ENCODE results near the gene TDRD3.
A peak's percentile ranks its signal among the peaks of the same experiment; 100 is the strongest.

The TDRD3 gene

DNA sequence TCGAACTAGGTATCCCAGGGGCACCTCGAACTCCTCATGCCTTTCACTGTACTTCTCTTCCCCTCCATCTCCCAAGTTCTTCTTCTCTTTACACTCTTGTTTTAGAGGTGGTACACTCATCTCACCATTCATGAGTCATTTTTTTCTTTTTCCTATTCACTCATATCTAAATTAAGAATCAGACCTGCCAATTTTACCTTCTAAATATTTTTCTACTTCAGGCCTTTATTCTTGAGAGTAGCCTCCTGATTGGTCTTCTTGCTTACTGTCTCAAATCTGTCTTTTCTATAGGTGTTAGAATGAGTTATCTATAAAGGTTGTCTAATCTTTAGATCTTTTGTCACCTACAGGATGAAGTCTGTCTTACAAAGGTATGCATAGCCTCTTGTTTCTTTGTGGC lies 20.7 kb downstream of the TDRD3 start:
- DNase-seq (ENCODE audit: extremely low spot score): no peak
- ChIA-PET CTCF (no interaction called here), POLR2A (no interaction called here)
- TF ChIP-seq BHLHE40 (IDR thresholded peaks at IDR 0.05; ENCODE audit: borderline replicate concordance) (no peak), ZNF384 (IDR thresholded peaks at IDR 0.05) (no peak), CTBP1 (IDR thresholded peaks at IDR 0.05; ENCODE audit: borderline replicate concordance) (no peak), SP1 (IDR thresholded peaks at IDR 0.05) (no peak), L3MBTL2 (conservative IDR thresholded peaks at IDR 0.05) (no peak), FOXK2 (IDR thresholded peaks at IDR 0.05) (no peak), FOXA1 (IDR thresholded peaks at IDR 0.05) (no peak), SUZ12 (IDR thresholded peaks at IDR 0.05) (no peak)

DNA sequence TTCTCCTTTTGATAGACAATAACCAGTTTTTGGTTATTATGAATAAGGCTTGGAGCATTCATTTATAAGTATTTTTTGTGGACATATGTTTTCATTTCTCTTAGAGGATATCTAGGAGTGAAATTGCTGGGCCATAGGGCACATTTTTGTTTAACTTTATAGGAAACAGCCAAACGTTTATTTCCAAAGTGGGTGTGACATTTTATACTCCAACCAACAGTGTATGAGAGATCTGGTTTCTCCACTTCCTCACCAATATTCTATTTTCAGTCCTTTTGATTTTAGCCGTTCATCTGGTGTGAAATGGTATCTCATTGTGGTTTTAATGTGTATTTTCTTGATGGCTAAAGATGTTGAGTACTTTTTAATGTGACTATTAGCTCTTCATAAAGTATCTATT lies 21.9 kb downstream of the TDRD3 start:
- ChIA-PET CTCF (no interaction called here), POLR2A (no interaction called here)
- DNase-seq (ENCODE audit: extremely low spot score): no peak
- TF ChIP-seq CTBP1 (IDR thresholded peaks at IDR 0.05; ENCODE audit: borderline replicate concordance) (no peak), NFRKB (IDR thresholded peaks at IDR 0.05) (no peak), SP1 (IDR thresholded peaks at IDR 0.05) (no peak), FOXK2 (IDR thresholded peaks at IDR 0.05) (no peak), PKNOX1 (IDR thresholded peaks at IDR 0.05) (no peak), FOXM1 (IDR thresholded peaks at IDR 0.05; ENCODE audit: borderline replicate concordance) (no peak), ZNF384 (IDR thresholded peaks at IDR 0.05) (no peak), SUZ12 (IDR thresholded peaks at IDR 0.05) (no peak), ARNT (IDR thresholded peaks at IDR 0.05) (no peak), FOXA1 (IDR thresholded peaks at IDR 0.05) (no peak), ELF4 (IDR thresholded peaks at IDR 0.05) (no peak), L3MBTL2 (conservative IDR thresholded peaks at IDR 0.05) (no peak)

DNA sequence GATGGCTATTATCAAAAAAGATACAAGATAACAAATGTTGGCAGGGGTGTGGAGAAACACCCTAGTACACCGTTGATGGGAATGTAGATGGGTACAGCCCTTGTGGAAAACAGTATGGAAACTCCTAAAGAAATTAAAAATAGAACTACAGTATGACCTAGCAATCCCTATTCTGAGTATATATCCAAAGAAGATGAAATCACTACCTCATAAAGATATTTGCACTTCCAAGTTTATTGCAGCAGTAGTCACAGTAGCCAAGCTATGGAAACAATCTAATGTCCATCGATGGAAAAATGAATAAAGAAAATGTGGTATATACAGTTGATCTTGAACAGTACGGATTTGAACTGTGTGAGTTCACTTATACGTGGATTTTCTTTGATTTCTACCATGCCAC lies 28.3 kb downstream of the TDRD3 start:
- CTCF ChIA-PET: no interaction called here
- POLR2A ChIA-PET: no interaction called here
- no peak for TF ChIP-seq ARNT (IDR thresholded peaks at IDR 0.05)
- TF ChIP-seq PKNOX1 (IDR thresholded peaks at IDR 0.05): no peak
- TF ChIP-seq BHLHE40 (IDR thresholded peaks at IDR 0.05; ENCODE audit: borderline replicate concordance): no peak
- no peak for TF ChIP-seq HDGF (IDR thresholded peaks at IDR 0.05; ENCODE audit: borderline replicate concordance)
- no peak for TF ChIP-seq FOXA1 (IDR thresholded peaks at IDR 0.05)
- TF ChIP-seq SP1 (IDR thresholded peaks at IDR 0.05): no peak
- no peak for TF ChIP-seq L3MBTL2 (conservative IDR thresholded peaks at IDR 0.05)

DNA sequence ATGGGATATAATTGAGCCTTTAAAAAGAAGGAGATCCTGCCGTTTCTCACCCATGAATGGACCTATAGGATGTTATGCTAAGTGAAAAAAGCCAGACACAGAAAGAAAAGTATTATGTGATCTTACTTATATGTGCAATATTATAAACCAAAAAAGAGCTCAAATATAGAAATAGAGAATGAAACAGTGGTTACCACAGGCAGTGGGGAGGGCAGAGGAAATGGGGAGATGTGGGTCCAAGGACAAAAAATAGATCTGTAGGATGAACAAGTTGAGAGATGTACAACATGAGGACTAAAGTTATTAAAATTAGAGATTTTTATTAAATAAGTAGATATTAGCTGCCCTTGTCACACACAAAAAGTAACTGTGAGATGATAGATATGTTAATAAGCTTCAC lies 29.1 kb downstream of the TDRD3 start:
- no peak for DNase-seq (ENCODE audit: extremely low spot score)
- TF ChIP-seq ZNF384 (IDR thresholded peaks at IDR 0.05) (no peak), L3MBTL2 (conservative IDR thresholded peaks at IDR 0.05) (no peak), FOXK2 (IDR thresholded peaks at IDR 0.05) (no peak), NFRKB (IDR thresholded peaks at IDR 0.05) (no peak), SUZ12 (IDR thresholded peaks at IDR 0.05) (no peak), LEF1 (IDR thresholded peaks at IDR 0.05; ENCODE audit: borderline replicate concordance) (no peak), HDGF (IDR thresholded peaks at IDR 0.05; ENCODE audit: borderline replicate concordance) (no peak), FOXM1 (IDR thresholded peaks at IDR 0.05; ENCODE audit: borderline replicate concordance) (no peak), PKNOX1 (IDR thresholded peaks at IDR 0.05) (no peak), BHLHE40 (IDR thresholded peaks at IDR 0.05; ENCODE audit: borderline replicate concordance) (no peak)
- CTCF ChIA-PET: interaction anchor here (0.7 to 0.8 kb wide), 2 partner anchors 94 to 100 kb away, joined by 3 read pairs; no protein-coding TSS in a partner anchor
- POLR2A ChIA-PET: no interaction called here

More for the DNA sequence above, 28.3 kb downstream of the TDRD3 start:
- no peak for DNase-seq (ENCODE audit: extremely low spot score)

DNA sequence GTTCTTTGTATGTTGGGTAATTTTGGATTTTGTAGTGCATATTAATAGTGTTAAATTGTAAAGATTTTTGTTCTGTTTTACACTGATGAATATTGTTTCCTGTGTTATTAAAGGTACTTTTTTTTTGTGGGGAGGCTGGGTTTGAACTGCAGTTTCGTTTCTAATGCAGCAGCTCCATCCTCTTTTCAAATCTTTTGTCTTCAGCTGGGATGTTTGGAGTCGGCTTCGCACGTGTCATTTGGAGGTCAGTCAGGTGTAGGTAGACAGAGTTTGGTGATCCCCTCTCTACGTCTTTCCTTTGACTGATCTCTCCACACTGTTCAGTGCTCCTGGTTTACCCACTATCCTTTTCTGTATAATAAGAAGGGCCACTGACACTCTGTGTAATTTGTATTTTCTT lies 30.3 kb downstream of the TDRD3 start:
- no peak for TF ChIP-seq PKNOX1 (IDR thresholded peaks at IDR 0.05)
- TF ChIP-seq NFRKB (IDR thresholded peaks at IDR 0.05): no peak
- TF ChIP-seq LEF1 (IDR thresholded peaks at IDR 0.05; ENCODE audit: borderline replicate concordance): no peak
- no peak for TF ChIP-seq ZNF384 (IDR thresholded peaks at IDR 0.05)
- TF ChIP-seq SP1 (IDR thresholded peaks at IDR 0.05): no peak
- TF ChIP-seq HDGF (IDR thresholded peaks at IDR 0.05; ENCODE audit: borderline replicate concordance): no peak
- no peak for TF ChIP-seq L3MBTL2 (conservative IDR thresholded peaks at IDR 0.05)
- no peak for TF ChIP-seq FOXM1 (IDR thresholded peaks at IDR 0.05; ENCODE audit: borderline replicate concordance)
- TF ChIP-seq ELF4 (IDR thresholded peaks at IDR 0.05): no peak
- TF ChIP-seq BHLHE40 (IDR thresholded peaks at IDR 0.05; ENCODE audit: borderline replicate concordance): no peak
- no peak for TF ChIP-seq CTBP1 (IDR thresholded peaks at IDR 0.05; ENCODE audit: borderline replicate concordance)
- TF ChIP-seq FOXA1 (IDR thresholded peaks at IDR 0.05): no peak
- no peak for TF ChIP-seq FOXK2 (IDR thresholded peaks at IDR 0.05)
- no peak for TF ChIP-seq SUZ12 (IDR thresholded peaks at IDR 0.05)
- TF ChIP-seq TARDBP (IDR thresholded peaks at IDR 0.05): no peak
- no peak for TF ChIP-seq ARNT (IDR thresholded peaks at IDR 0.05)
- DNase-seq (ENCODE audit: extremely low spot score): no peak
- CTCF ChIA-PET: no interaction called here
- POLR2A ChIA-PET: interaction anchor here (1.0 kb wide), 1 partner anchor 32 kb away, joined by 3 read pairs; no protein-coding TSS in a partner anchor

- ChIA-PET CTCF (interaction anchor here (0.7 to 1.1 kb wide), 3 partner anchors 76 to 105 kb away, joined by 3 to 4 read pairs (median 3); no protein-coding TSS in a partner anchor), POLR2A (interaction anchor here (0.8 kb wide), 1 partner anchor 35 kb away, joined by 3 read pairs; no protein-coding TSS in a partner anchor)
- TF ChIP-seq ARNT (IDR thresholded peaks at IDR 0.05): no peak
- TF ChIP-seq TARDBP (IDR thresholded peaks at IDR 0.05): no peak
- no peak for TF ChIP-seq BHLHE40 (IDR thresholded peaks at IDR 0.05; ENCODE audit: borderline replicate concordance)
- no peak for TF ChIP-seq FOXA1 (IDR thresholded peaks at IDR 0.05)
- no peak for TF ChIP-seq CTBP1 (IDR thresholded peaks at IDR 0.05; ENCODE audit: borderline replicate concordance)
- peak; percentile 21 for DNase-seq (ENCODE audit: extremely low spot score)
Observed at GRCh38 chr13:60431108-60431700, 34.2 kb downstream of the TDRD3 start.
